Smooth muscle cell of the pulmonary artery (primary cell): ENCODE results near the gene C1GALT1C1. TPM values are rescaled to one million over a fixed set of nuclear protein-coding genes. Genes with fewer than 3 reads are reported as not detected.

Source experiments
- total RNA-seq: library from RNA; depleted of rRNA; stranded (reverse); fragments of >200 nt; gene quantifications from 2 replicates; pipeline ENCODE4 v1.2.3, GENCODE V29; 2014

Gene C1GALT1C1
- 42.7 and 59.3 TPM in 2 replicates for total RNA-seq

GRCh38 chrX:120629667-120630537 lies at the start of gene C1GALT1C1:
Gene C1GALT1C1, minus strand, starts transcription at chrX:120630054. Its CDS starts 2,888 bp downstream, at chrX:120627166.

GRCh38 chrX:120603707-120604360 lies 26.0 kb downstream of the C1GALT1C1 start, which contains the start of gene MCTS1:
Gene MCTS1, plus strand, starts transcription at chrX:120604101. Its CDS starts 136 bp downstream, at chrX:120604237.

Other genes starting within 250 kb of the C1GALT1C1 start
- 265 and 289 TPM in 2 replicates for gene LAMP2, start 160.8 kb downstream of the C1GALT1C1 start, total RNA-seq
- 66.3 and 79.2 TPM in 2 replicates for gene CUL4B, start 69.1 kb downstream of the C1GALT1C1 start, total RNA-seq
- 16.2 and 20.2 TPM in 2 replicates for gene MCTS1, start 26.0 kb downstream of the C1GALT1C1 start, total RNA-seq
- gene CT47B1, start 245.8 kb upstream of the C1GALT1C1 start, total RNA-seq, result not detected in 2 replicates